NCI-H345 treated with DMSO at 0.1 percent for 48 hours (cell line): ENCODE measurements around the gene TRDN.
A peak's percentile ranks its signal among the peaks of the same experiment; 100 is the strongest.

Experiments
- DNase-seq: peaks from one replicate; lab custom pipeline; 2025; ENCODE audit not compliant: unreplicated experiment; lab: John Stamatoyannopoulos, UW

The TRDN gene

GRCh38 chr6:123420512-123420911 lies 216.2 kb downstream of the TRDN start:
- no peak for DNase-seq

GRCh38 chr6:123418071-123418470 lies 218.7 kb downstream of the TRDN start:
- no peak for DNase-seq

- DNase-seq, result no peak
Measured at GRCh38 chr6:123417535-123417934, 219.2 kb downstream of the TRDN start.

- DNase-seq, result peak; percentile 75
Measured at GRCh38 chr6:123415844-123416468, 220.8 kb downstream of the TRDN start.

DNA sequence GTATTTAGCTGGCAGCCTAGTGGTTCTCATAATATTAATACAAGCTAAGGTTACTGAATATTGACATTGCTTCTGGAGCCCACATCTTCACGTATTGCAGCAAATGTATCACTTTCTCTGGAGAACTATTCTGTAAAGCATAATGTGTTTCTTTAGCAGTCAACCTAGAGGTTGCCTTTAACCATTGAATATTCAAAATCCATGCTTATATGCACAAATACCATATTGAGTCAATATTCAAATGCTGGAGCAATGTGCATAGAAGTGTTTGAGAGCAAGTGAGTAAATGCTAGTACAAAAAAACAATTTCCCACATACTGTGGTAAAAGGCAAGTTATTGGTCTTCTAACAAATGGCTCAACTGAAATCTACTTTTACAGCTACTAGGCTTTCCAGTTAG lies 231.8 kb downstream of the TRDN start:
- DNase-seq, result no peak

- no peak for DNase-seq
Measured at GRCh38 chr6:123402052-123402451, 234.7 kb downstream of the TRDN start.

DNA sequence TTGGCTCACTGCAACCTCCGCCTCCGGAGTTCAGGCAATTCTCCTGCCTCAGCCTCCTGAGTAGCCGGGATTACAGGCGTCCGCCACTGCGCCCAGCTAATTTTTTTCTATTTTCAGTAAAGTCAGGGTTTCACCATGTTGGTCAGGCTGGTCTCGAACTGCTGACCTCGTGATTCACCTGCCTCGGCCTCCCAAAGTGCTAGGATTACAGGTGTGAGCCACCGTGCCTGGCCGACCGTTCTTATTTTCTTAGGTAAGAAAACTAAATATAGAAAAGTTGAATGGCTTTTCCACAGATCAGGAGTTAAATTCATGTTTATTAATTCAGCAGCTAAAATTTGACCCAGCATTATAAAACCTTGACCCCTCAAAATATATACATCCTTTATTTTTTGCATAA lies 238.7 kb downstream of the TRDN start:
- no peak for DNase-seq

GRCh38 chr6:123393331-123393730 lies 243.4 kb downstream of the TRDN start:
- peak; percentile 48 for DNase-seq

- no peak for DNase-seq
Measured at GRCh38 chr6:123383718-123384117, 253.0 kb downstream of the TRDN start.

DNA sequence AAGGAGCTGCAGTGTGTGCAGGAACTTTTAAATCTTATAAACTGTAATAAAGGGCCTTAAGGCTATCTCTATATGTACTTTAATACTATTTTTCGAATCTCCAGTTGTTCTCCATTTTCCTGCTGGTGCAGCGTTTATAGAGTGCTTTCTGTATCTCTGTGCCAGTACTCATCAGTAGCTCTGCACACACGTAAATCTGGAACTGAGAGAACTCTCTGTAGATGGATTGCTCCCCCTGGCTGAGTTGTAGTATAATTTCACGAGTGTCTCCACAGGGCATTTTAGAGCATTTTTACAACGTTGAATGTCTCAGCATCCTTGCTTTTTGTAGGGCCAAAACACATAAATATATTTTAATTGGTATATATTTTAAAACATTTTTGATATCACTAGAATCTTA lies 256.5 kb downstream of the TRDN start:
- DNase-seq, result no peak

DNA sequence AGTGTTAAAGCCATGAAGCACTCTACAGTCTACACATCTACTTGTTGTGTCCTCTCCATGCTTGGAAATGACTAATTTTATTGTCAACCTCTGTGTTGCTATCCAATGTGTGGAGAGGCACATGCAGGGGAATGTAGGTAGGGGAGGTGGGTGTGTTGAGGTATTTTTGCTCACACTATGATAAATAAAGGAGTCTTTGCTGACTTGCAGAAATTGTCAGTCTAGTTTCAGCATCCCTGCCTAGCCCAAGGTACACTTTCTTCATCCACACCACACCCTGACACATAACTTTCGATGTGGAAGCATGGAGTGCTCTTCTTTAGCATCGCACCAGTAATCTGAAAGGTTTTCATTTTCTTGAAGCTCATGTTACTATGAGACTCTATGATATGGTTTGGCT lies 264.0 kb downstream of the TRDN start:
- DNase-seq, result no peak

- DNase-seq, result no peak
Measured at GRCh38 chr6:123363912-123364311, 272.8 kb downstream of the TRDN start.

GRCh38 chr6:123360359-123360758 lies 276.4 kb downstream of the TRDN start:
- no peak for DNase-seq

DNA sequence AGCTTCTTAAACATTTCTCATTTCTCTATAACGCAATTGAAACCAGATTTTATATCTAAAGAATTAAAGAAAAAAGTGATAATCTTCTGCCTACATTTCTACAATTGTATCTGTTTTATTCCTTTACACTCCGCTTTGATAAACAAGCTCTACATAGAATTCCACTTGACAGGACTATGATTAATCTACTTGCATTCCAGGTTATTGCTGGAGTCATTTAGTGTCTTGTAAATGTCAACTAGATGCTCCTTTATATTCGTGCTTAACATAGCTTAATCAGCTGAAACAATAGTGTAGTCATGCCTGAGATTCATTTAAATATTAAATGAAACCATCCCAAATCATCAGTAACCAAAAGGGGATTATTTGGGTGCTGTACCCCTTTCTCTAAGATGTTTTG lies 284.0 kb downstream of the TRDN start:
- DNase-seq, result no peak

GRCh38 chr6:123352279-123352678 lies 284.5 kb downstream of the TRDN start:
- no peak for DNase-seq

- DNase-seq, result no peak
Measured at GRCh38 chr6:123343836-123344235, 292.9 kb downstream of the TRDN start.

DNA sequence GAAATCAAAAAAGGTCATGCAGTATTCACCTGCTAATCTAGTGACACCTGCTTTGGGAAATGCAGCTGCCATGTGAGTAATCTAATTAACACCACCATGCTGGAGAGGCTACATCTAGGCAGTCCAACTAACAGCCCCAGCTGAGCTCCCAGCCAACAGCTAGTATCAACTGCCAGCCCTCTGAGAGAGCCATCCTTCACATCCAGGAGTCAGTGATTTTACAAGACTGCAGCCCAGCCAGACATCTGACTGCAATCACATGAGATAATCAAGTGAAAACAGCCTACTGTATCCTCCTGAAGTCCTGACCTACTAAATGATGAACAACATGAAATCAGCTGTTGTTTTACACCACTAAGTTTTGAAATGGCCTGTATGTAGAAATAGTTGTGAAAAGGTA lies 298.4 kb downstream of the TRDN start:
- DNase-seq, result no peak

- no peak for DNase-seq
Measured at GRCh38 chr6:123333000-123333756, 303.6 kb downstream of the TRDN start.

- DNase-seq, result no peak
Measured at GRCh38 chr6:123332070-123332469, 304.7 kb downstream of the TRDN start.

DNA sequence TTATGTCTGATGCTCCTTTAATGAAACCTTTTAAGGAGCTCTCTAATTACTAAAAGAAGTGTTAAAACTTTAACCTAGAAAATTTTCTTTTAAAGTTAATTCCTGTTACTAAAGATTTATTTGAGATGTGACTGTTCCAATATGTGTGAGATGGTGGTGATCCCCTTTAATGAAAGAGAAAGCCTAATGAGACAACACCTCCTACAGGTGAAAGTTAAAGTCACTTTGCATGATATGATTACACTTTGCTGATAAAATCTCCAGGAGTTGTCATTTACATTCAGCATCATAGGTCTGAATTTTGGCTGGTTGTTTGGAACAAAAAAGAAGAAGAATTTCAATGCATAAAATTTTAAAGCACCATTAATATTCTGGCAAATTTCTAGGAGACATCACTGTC lies 307.4 kb downstream of the TRDN start:
- DNase-seq, result no peak

DNA sequence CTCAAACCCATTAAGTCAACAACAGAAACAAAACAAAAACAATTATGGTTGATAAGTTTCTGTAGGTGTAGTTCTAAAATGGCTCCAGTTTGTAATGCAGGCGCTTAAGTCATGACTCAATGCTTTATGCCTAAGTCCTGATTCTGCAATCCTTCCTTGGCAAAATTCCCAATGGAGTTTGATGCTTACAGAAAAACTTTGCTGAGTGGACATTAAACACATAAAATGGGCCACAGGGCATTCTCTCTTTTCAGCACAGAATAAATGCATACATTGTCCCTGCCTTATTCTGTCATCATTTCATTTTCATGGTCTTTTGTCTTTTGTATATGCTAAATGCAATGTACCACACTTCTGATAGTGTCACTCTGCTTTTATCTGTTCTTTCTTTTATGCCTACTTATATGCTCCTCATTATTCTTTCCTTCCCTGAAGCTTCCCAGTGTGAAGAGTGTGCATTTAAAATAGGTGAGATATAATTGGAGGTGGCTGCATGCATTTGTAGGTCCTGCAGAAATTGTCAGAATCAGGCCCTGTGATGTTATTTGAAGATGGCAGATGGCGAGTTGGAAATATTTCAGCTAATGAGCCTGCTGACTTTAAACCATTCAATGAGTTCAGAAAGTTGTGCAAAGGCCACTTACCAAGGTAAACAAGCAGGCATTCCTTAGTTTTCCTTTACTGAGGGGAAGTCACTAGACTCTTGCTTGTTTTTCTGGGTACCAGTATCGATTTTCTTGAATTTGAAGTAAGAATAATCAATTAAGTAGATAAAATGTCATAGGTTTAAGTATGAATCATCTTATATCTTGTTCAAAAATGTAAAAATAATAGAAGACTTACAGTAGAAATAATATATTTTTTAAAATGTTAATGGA lies 313.1 kb downstream of the TRDN start:
- DNase-seq, result no peak

- no peak for DNase-seq
Measured at GRCh38 chr6:123321020-123321419, 315.7 kb downstream of the TRDN start.
